Osteocyte (in vitro differentiated cells): ENCODE results near the gene LHX1. TPM values are rescaled to one million over a fixed set of nuclear protein-coding genes. Genes with fewer than 3 reads are reported as not detected.
A peak's percentile ranks its signal among the peaks of the same experiment; 100 is the strongest.

Source experiments
- DNase-seq: peaks from one replicate; pipeline ENCODE4 v3.0.0; 2021; ENCODE audit warnings: mixed read lengths; ENCODE audit not compliant: unreplicated experiment; ENCODE audit errors: extremely low spot score
- H3K27ac Mint-ChIP-seq: one replicate; pipeline ENCODE4 v1.8.0; 2021; ENCODE audit warnings: mild to moderate bottlenecking, mixed read lengths; ENCODE audit not compliant: unreplicated experiment
- H3K27me3 Mint-ChIP-seq: one replicate; pipeline ENCODE4 v1.8.0; 2021; ENCODE audit warnings: mixed read lengths; ENCODE audit not compliant: unreplicated experiment
- H3K36me3 Mint-ChIP-seq: one replicate; pipeline ENCODE4 v1.8.0; 2021; ENCODE audit warnings: mixed read lengths; ENCODE audit not compliant: unreplicated experiment
- H3K4me1 Mint-ChIP-seq: one replicate; pipeline ENCODE4 v1.8.0; 2021; ENCODE audit warnings: mixed read lengths; ENCODE audit not compliant: unreplicated experiment
- H3K4me3 Mint-ChIP-seq: one replicate; pipeline ENCODE4 v1.8.0; 2021; ENCODE audit warnings: mild to moderate bottlenecking, moderate library complexity, mixed read lengths; ENCODE audit not compliant: unreplicated experiment
- H3K9me3 Mint-ChIP-seq: one replicate; pipeline ENCODE4 v1.8.0; 2021; ENCODE audit warnings: mixed read lengths; ENCODE audit not compliant: unreplicated experiment
- CTCF ChIP-seq: fragments of 200-600 bp; sonication (generic); IDR thresholded peaks from 2 replicates; pipeline ENCODE4 v1.5.0; 2021; ENCODE audit warnings: antibody characterized with exemption, mild to moderate bottlenecking, moderate library complexity
- total RNA-seq: library from RNA; stranded (reverse); gene quantifications from 2 replicates; pipeline ENCODE4 v1.2.1, GENCODE V29; 2021

Gene LHX1
- total RNA-seq, 1 donor from 2014 or later: not detected

- H3K27ac Mint-ChIP-seq: no peak overlapping the region
- peaks cover 46% of the 10 kb centered on the region for H3K4me1 Mint-ChIP-seq
- no peak for TF ChIP-seq CTCF
- peak overlapping the region; percentile 10 for H3K4me3 Mint-ChIP-seq
- peaks cover 1% of the 10 kb centered on the region for H3K36me3 Mint-ChIP-seq
- no peaks in the 10 kb centered on the region for H3K9me3 Mint-ChIP-seq
- peaks cover 88% of the 10 kb centered on the region for H3K27me3 Mint-ChIP-seq
- no peak for DNase-seq
Observed at GRCh38 chr17:36932694-36933511, 4.4 kb upstream of the LHX1 start.

GRCh38 chr17:36933512-36934143, 3.6 kb upstream of the LHX1 start:
- peaks cover 48% of the 10 kb centered on the region for H3K4me1 Mint-ChIP-seq
- peaks cover 90% of the 10 kb centered on the region for H3K27me3 Mint-ChIP-seq
- no peak overlapping the region for H3K27ac Mint-ChIP-seq

GRCh38 chr17:36934144-36934691, 3.1 kb upstream of the LHX1 start:
- H3K4me3 Mint-ChIP-seq: peak overlapping the region; percentile 37
- TF ChIP-seq CTCF: no peak
- peaks cover 90% of the 10 kb centered on the region for H3K27me3 Mint-ChIP-seq
- no peak for DNase-seq
- no peak overlapping the region for H3K27ac Mint-ChIP-seq
- no peaks in the 10 kb centered on the region for H3K9me3 Mint-ChIP-seq
- peaks cover 1% of the 10 kb centered on the region for H3K36me3 Mint-ChIP-seq
- H3K4me1 Mint-ChIP-seq: peaks cover 52% of the 10 kb centered on the region

More at GRCh38 chr17:36933512-36934143, 3.6 kb upstream of the LHX1 start:
- Mint-ChIP-seq H3K4me3 (peak overlapping the region; percentile 37), H3K9me3 (no peaks in the 10 kb centered on the region), H3K36me3 (peaks cover 1% of the 10 kb centered on the region)
- DNase-seq: no peak
- no peak for TF ChIP-seq CTCF

- Mint-ChIP-seq H3K27me3 (peaks cover 88% of the 10 kb centered on the region), H3K27ac (no peak overlapping the region), H3K4me3 (no peak overlapping the region), H3K9me3 (no peaks in the 10 kb centered on the region), H3K36me3 (peaks cover 1% of the 10 kb centered on the region), H3K4me1 (peaks cover 53% of the 10 kb centered on the region)
- TF ChIP-seq CTCF: no peak
- no peak for DNase-seq
Observed at GRCh38 chr17:36934692-36935630, 2.3 kb upstream of the LHX1 start.
